Endothelial cell of umbilical vein (primary cell): ENCODE measurements around the gene MYH15. TPM values are rescaled to one million over a fixed set of nuclear protein-coding genes. Genes with fewer than 3 reads are reported as not detected.
A peak's percentile ranks its signal among the peaks of the same experiment; 100 is the strongest.

Experiments
- BruUV-seq: library from RNA; stranded (reverse); fragments of 400-500 nt; replicated peaks from 2 replicates; lab custom pipeline; 2021; lab: Mats Ljungman, UMichigan
- CTCF ChIA-PET: fragments of 300-600, 350-600 bp; sonication (Branson Sonifier 250); formaldehyde crosslinking; loops from one replicate; lab custom pipeline; 2021; ENCODE audit warnings: antibody characterized with exemption, inconsistent platforms; lab: Charles Lee
- POLR2A ChIA-PET: fragments of 300-600, 350-600 bp; sonication (Branson Sonifier 250); formaldehyde crosslinking; loops from one replicate; lab custom pipeline; 2021; ENCODE audit warnings: antibody characterized with exemption, inconsistent platforms; lab: Charles Lee
- DNase-seq: peaks from one replicate; pipeline ENCODE4 v3.0.0-alpha.2; 2011; ENCODE audit warnings: low read depth, low spot score
- FAIRE-seq: peaks from 2 replicates; lab custom pipeline; 2011; peaks lifted over from hg19 to GRCh38; lab: Jason Lieb, UNC
- H2AFZ ChIP-seq: 2 replicates; pipeline ENCODE4 v1.6.0; 2012; ENCODE audit warnings: low read depth, low read length, control low read depth, inconsistent platforms
- H3K27ac ChIP-seq: 2 replicates; pipeline ENCODE4 v1.5.1; 2011; ENCODE audit warnings: low read depth, mild to moderate bottlenecking, control low read depth, low read length, moderate library complexity; ENCODE audit not compliant: insufficient read depth
- H3K27me3 ChIP-seq, 2 experiments: 2 replicates each; pipeline versions ENCODE4 v1.6.0 to v1.6.1; 2011; ENCODE audit warnings: low read length in 2 of 2, mixed read lengths in 1 of 2; ENCODE audit not compliant: control insufficient read depth in 2 of 2, insufficient read depth in 2 of 2
- H3K36me3 ChIP-seq, 2 experiments: 2 replicates in 1 of 2; 3 replicates in 1 of 2; pipeline ENCODE4 v1.5.1; 2011; ENCODE audit warnings: low read length in 2 of 2, mild to moderate bottlenecking in 1 of 2, moderate library complexity in 1 of 2; ENCODE audit not compliant: control insufficient read depth in 2 of 2, insufficient read depth in 2 of 2; ENCODE audit errors: extremely low read depth in 1 of 2
- H3K4me1 ChIP-seq: 3 replicates; pipeline ENCODE4 v1.5.1; 2011; ENCODE audit warnings: mild to moderate bottlenecking, low read length; ENCODE audit not compliant: control insufficient read depth, insufficient read depth; ENCODE audit errors: extremely low read depth
- H3K4me2 ChIP-seq: 2 replicates; pipeline ENCODE4 v1.6.1; 2011; ENCODE audit warnings: low read length, control low read depth, mixed read lengths; ENCODE audit not compliant: insufficient read depth
- H3K4me3 ChIP-seq, 3 experiments: fragments of 200-600 bp in 1 of 3; sonication (generic), shearing (Covaris generic) in 1 of 3; replicated peaks in 1 of 3; 2 replicates each; pipeline ENCODE4 v1.5.1; 2011 to 2016; ENCODE audit warnings: control low read depth in 3 of 3, low read length in 3 of 3, mild to moderate bottlenecking in 2 of 3, inconsistent platforms in 1 of 3, low read depth in 1 of 3, moderate library complexity in 1 of 3; ENCODE audit not compliant: insufficient read depth in 1 of 3
- H3K79me2 ChIP-seq: 2 replicates; pipeline ENCODE4 v1.6.0; 2012; ENCODE audit warnings: low read length, inconsistent platforms; ENCODE audit not compliant: control insufficient read depth, insufficient read depth
- H3K9ac ChIP-seq: replicated peaks from 2 replicates; pipeline ENCODE3; 2011; ENCODE audit warnings: low read length, control low read depth; ENCODE audit not compliant: insufficient read depth; ENCODE audit errors: extremely low read depth
- H3K9me1 ChIP-seq: replicated peaks from 3 replicates; pipeline ENCODE4 v1.6.0; 2011; ENCODE audit warnings: mild to moderate bottlenecking, low read length; ENCODE audit not compliant: control insufficient read depth, insufficient read depth; ENCODE audit errors: extremely low read depth
- H3K9me3 ChIP-seq: replicated peaks from 2 replicates; pipeline ENCODE4 v1.5.1; 2012; ENCODE audit warnings: low read length, inconsistent platforms; ENCODE audit not compliant: control insufficient read depth, insufficient read depth
- H4K20me1 ChIP-seq: replicated peaks from 2 replicates; pipeline ENCODE3; 2011; ENCODE audit warnings: mild to moderate bottlenecking, low read length; ENCODE audit not compliant: control insufficient read depth, insufficient read depth; ENCODE audit errors: extremely low read depth
- CTCF ChIP-seq, 2 donors: IDR thresholded peaks; 1 replicate in 1 of 2; 2 replicates in 1 of 2; pipeline ENCODE4 v1.5.1; 2011; ENCODE audit warnings: low read length in 2 of 2, mild to moderate bottlenecking in 2 of 2, moderate library complexity in 2 of 2, control low read depth in 1 of 2, inconsistent platforms in 1 of 2, low read depth in 1 of 2; ENCODE audit not compliant: insufficient read depth in 1 of 2; ENCODE audit errors: extremely low read depth in 1 of 2
- EZH2 ChIP-seq: IDR thresholded peaks from 2 replicates; pipeline ENCODE4 v1.6.1; 2012; ENCODE audit warnings: borderline replicate concordance, low read depth, mild to moderate bottlenecking, moderate library complexity, low read length, inconsistent platforms; ENCODE audit not compliant: severe bottlenecking
- FOS ChIP-seq: IDR thresholded peaks from 2 replicates; pipeline ENCODE4 v1.6.1; 2011; ENCODE audit warnings: mild to moderate bottlenecking, low read length, moderate library complexity, borderline replicate concordance; ENCODE audit not compliant: insufficient read depth
- JUN ChIP-seq: IDR thresholded peaks from 2 replicates; pipeline ENCODE4 v1.6.1; 2011; ENCODE audit warnings: borderline replicate concordance, low read depth; ENCODE audit not compliant: insufficient read length, insufficient read depth
- MAX ChIP-seq: IDR thresholded peaks from 2 replicates; pipeline ENCODE4 v1.6.1; 2011; ENCODE audit not compliant: insufficient read depth, insufficient read length
- POLR2A ChIP-seq: IDR thresholded peaks from 2 replicates; pipeline ENCODE4 v1.6.1; 2012; ENCODE audit warnings: low read depth, mild to moderate bottlenecking, control low read depth, low read length
- dilution Hi-C: fragments of 300-500 bp; cut with MboI; formaldehyde crosslinking; loops from one replicate; pipeline ENCODE4 v1.15.0; 2019; ENCODE audit warnings: low sequenced_read_pairs; ENCODE audit not compliant: extremely low pct_ligation_motif_present
- intact Hi-C: fragments of 100-400 bp; cut with micrococcal nuclease; formaldehyde crosslinking; loops from one replicate; pipeline ENCODE4 v1.10.0; 2022
- polyA plus RNA-seq, 4 experiments: library from polyadenylated mRNA; depleted of rRNA in 3 of 4; stranded (reverse) in 3 of 4; unstranded in 1 of 4; fragments of >200 nt; gene quantifications; 2 replicates each; pipeline versions ENCODE4 v1.2.1 to v1.2.3, GENCODE V29; 2011 to 2012; ENCODE audit warnings: missing spikeins in 1 of 4
- total RNA-seq: library from RNA; stranded (reverse); gene quantifications from 2 replicates; pipeline ENCODE4 v1.2.3, GENCODE V29; 2021

Gene MYH15
- total and polyA plus RNA-seq, 2 donors (not counting 3 experiments of a cell fraction or from before 2014, with no cell fraction given) = 0.27 TPM; not detected in 1

DNA sequence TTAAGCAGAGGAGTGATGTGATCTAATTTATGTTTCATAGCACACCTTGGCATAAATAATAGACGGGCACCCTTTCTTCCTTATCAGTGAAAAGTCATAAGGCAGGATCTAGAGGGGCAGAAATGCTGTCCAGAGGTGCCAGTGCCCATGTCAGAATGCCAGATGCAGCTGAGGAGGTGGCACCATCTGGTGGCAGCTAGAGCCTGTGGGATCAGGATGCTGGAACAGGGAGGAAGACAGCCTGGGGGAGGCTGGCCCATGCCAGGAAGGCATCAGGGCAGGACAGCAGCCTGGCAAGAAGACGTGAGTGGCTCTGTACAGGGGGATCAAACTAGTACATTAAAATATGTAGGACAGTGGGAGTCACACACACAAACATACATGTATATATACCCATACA, 16.5 kb downstream of the MYH15 start:
- no peaks in the 10 kb centered on the region for H3K79me2 ChIP-seq
- no peak overlapping the region for H2AFZ ChIP-seq
- H3K36me3 ChIP-seq = no peaks in the 10 kb centered on the region
- peaks cover 7% of the 10 kb centered on the region for H3K4me1 ChIP-seq
- FAIRE-seq (no peak), DNase-seq (no peak)
- ChIA-PET CTCF (interaction anchor here (1.0 to 7.8 kb wide), 4 partner anchors 12 to 422 kb away, joined by 3 to 122 read pairs (median 4); no protein-coding TSS in a partner anchor), POLR2A (no interaction called here)
- no peak overlapping the region for H3K4me2 ChIP-seq
- H3K9me3 ChIP-seq = no peaks in the 10 kb centered on the region
- dilution Hi-C loops = no loop called here
- H4K20me1 ChIP-seq = no peaks in the 10 kb centered on the region
- H3K4me3 ChIP-seq = no peak overlapping the region
- intact Hi-C loops = no loop called here
- peak; percentile 25 to 30 for TF ChIP-seq CTCF (IDR thresholded peaks at IDR 0.05; ENCODE audit: extremely low read depth in 1 of 2, insufficient read depth in 1 of 2, low read depth in 1 of 2, low read length in 2 of 2)
- TF ChIP-seq POLR2A = no peak
- no TSS peak for BruUV-seq
- H3K9me1 ChIP-seq = no peaks in the 10 kb centered on the region
- no peaks in the 10 kb centered on the region for H3K27me3 ChIP-seq
- H3K27ac ChIP-seq = no peak overlapping the region
- H3K9ac ChIP-seq = no peak overlapping the region

DNA sequence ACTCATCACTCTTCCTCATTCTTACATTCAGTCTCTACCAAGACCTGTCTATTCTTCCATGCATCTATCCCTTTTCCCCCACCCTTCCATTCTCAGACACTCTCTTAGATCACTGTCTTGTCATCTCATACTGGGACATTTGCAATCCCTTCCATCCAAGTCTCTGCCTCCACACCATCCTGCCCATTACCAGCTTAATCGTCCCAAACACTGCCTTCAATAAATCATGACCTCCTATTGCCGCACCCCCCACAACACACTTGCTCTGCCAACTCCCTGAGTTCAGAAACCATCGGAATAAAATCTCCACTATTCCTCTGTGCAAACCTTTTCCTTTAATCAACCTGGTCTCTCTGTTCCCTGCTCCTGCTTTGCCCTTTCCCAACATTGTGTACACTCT, 18.9 kb downstream of the MYH15 start:
- Histone ChIP-seq H3K9ac (no peak overlapping the region), H4K20me1 (no peaks in the 10 kb centered on the region), H3K4me1 (peaks cover 12% of the 10 kb centered on the region), H3K9me3 (no peaks in the 10 kb centered on the region), H2AFZ (no peak overlapping the region), H3K27ac (no peak overlapping the region), H3K79me2 (no peaks in the 10 kb centered on the region), H3K9me1 (no peaks in the 10 kb centered on the region), H3K4me2 (no peak overlapping the region), H3K4me3 (no peak overlapping the region), H3K36me3 (no peaks in the 10 kb centered on the region), H3K27me3 (no peaks in the 10 kb centered on the region)
- no peak for TF ChIP-seq JUN
- no peak for TF ChIP-seq CTCF (IDR thresholded peaks at IDR 0.05; ENCODE audit: extremely low read depth in 1 of 2, insufficient read depth in 1 of 2, low read depth in 1 of 2, low read length in 2 of 2)
- TF ChIP-seq EZH2 = no peak
- no peak for TF ChIP-seq MAX
- TF ChIP-seq FOS = no peak
- intact Hi-C loops = no loop called here
- ChIA-PET POLR2A (no interaction called here), CTCF (interaction anchor here (1.0 to 7.8 kb wide), 5 partner anchors 16 to 424 kb away, joined by 3 to 122 read pairs (median 4); no protein-coding TSS in a partner anchor)
- FAIRE-seq (no peak), DNase-seq (no peak)
- dilution Hi-C loops = no loop called here
- BruUV-seq = no TSS peak
